ENCODE results near the gene SYT1.

SYT1 gene

GRCh38 chr12:78898416-78898815 lies 33.8 kb downstream of the SYT1 start:
- peak; percentile 31 for DNase-seq

- DNase-seq: no peak
Measured at GRCh38 chr12:78914859-78915331, 50.3 kb downstream of the SYT1 start.

- no peak for DNase-seq
Measured at GRCh38 chr12:78916845-78917480, 52.4 kb downstream of the SYT1 start.

- no peak for DNase-seq
Measured at GRCh38 chr12:78917513-78917912, 52.9 kb downstream of the SYT1 start.

- no peak for DNase-seq
Measured at GRCh38 chr12:78918268-78918667, 53.7 kb downstream of the SYT1 start.

GRCh38 chr12:78928200-78929074 lies 63.9 kb downstream of the SYT1 start:
- no peak for DNase-seq

- no peak for DNase-seq
Measured at GRCh38 chr12:78929075-78929418, 64.5 kb downstream of the SYT1 start.

GRCh38 chr12:78931466-78931990 lies 67.0 kb downstream of the SYT1 start:
- DNase-seq: no peak

- no peak for DNase-seq
Measured at GRCh38 chr12:78933014-78933413, 68.4 kb downstream of the SYT1 start.

GRCh38 chr12:78938341-78939084 lies 73.9 kb downstream of the SYT1 start:
- peak; percentile 97 for DNase-seq

- DNase-seq: no peak
Measured at GRCh38 chr12:78949532-78949931, 85.0 kb downstream of the SYT1 start.

GRCh38 chr12:78951803-78952551 lies 87.4 kb downstream of the SYT1 start:
- peak; percentile 73 for DNase-seq

- no peak for DNase-seq
Measured at GRCh38 chr12:78952552-78952929, 88.0 kb downstream of the SYT1 start.

- no peak for DNase-seq
Measured at GRCh38 chr12:78958941-78959340, 94.4 kb downstream of the SYT1 start.

GRCh38 chr12:78959556-78959955 lies 95.0 kb downstream of the SYT1 start:
- no peak for DNase-seq

GRCh38 chr12:78961171-78961570 lies 96.6 kb downstream of the SYT1 start:
- DNase-seq: no peak

- DNase-seq: no peak
Measured at GRCh38 chr12:78963439-78964227, 99.1 kb downstream of the SYT1 start.

- no peak for DNase-seq
Measured at GRCh38 chr12:78964521-78964920, 99.9 kb downstream of the SYT1 start.

- DNase-seq: no peak
Measured at GRCh38 chr12:78966062-78966461, 101.5 kb downstream of the SYT1 start.

- no peak for DNase-seq
Measured at GRCh38 chr12:78966926-78967325, 102.4 kb downstream of the SYT1 start.

GRCh38 chr12:78968226-78968625 lies 103.7 kb downstream of the SYT1 start:
- no peak for DNase-seq

GRCh38 chr12:78970041-78970440 lies 105.5 kb downstream of the SYT1 start:
- no peak for DNase-seq

Measured in DMS153 (cell line).